Fibroblast of skin of right biceps (primary cell): ENCODE measurements around the gene SEC31A.
"Not testable (repeated sequence)": the region's sequence is repeated elsewhere in the genome, so short reads cannot be mapped to it uniquely, and the experiment has no call there.

ENCODE experiments used
- DNase-seq: peaks from one replicate; pipeline ENCODE4 v3.0.0-alpha.2; 2013

SEC31A gene

GRCh38 chr4:82825425-82825824 lies 65.5 kb downstream of the SEC31A start:
- DNase-seq, result no peak

DNA sequence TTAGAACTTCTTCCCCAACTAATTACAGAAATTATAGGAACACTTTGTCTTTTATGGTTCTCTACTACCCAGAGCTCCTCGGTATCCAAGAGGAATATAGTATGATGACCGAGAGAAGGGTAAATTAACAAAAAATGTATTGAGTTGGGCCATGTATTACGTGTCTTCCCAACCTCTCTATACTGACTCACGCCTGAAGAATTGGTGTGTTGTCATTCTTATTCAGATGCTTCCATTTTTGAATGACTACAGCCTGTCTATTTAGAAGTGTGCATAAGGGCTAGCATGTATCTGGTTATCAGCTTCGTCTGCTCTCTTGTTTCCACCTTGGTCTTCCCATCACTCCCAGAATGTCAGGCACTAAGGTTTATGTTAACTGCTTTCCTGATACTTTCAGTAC lies 67.9 kb downstream of the SEC31A start:
- DNase-seq, result peak; percentile 70

GRCh38 chr4:82820689-82821088 lies 70.3 kb downstream of the SEC31A start:
- no peak for DNase-seq

- no peak for DNase-seq
Measured at GRCh38 chr4:82818664-82819662, 72.0 kb downstream of the SEC31A start.

- not testable (repeated sequence) for DNase-seq
Measured at GRCh38 chr4:82816874-82817273, 74.1 kb downstream of the SEC31A start.

DNA sequence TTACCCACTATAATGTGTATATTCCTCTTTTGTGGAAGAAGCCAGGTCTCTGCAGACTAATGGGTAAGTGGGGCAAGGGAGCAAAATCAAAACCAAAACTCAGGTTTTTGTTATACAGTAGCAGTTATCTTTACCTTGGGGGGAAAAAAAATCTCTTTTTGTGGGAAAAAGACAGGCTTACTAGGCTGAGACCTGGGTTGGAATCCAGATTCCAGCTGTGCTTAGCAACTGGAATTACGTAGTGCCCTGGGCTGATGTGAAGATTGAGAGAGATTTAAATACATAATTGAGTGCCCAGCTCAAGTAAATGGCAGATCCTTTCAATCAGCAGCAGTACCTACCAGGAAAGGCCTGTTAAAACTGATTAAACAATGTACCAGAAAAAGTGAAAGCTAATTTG lies 76.9 kb downstream of the SEC31A start:
- no peak for DNase-seq

DNA sequence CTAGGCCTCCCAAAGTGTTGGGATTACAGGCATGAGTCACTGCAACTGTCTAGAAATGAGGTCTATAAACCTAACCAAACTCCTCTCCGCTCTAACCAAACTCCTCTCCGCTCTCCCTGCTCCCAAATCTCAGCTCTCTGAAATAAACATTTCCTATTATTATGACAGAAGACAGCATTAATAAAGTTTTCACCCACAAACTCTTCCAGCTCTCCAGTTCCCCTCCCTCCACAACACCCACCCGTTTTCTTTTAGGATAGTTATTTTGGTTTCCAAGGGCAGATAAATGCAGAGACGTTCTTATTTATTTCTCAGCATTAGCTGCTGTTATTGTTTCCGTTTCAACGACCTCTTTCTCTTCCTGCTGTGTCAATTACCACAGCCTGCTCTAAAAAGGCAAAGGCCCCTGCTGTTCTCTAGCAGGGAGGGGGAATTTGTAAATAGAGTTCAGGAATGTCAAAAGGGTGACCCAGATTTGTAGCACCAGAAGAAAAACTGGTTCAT lies 79.1 kb downstream of the SEC31A start:
- DNase-seq, result no peak

DNA sequence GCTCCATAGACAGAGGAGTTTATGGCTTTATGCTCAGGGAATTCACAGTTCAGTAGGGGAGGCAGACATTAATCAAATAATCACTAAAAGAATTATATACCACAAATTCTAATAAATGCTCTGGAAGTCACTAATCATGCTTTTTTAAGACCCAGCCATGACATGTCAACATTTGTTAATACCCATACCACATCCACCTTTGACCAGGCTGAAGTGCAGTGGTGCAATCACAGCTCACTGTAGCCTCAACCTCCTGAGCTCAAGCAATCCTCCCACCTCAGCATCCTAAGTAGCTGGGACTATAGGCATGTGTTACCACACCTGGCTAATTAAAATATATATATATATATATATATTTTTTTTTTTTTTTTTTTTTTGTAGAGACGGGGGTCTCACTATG lies 79.6 kb downstream of the SEC31A start:
- DNase-seq, result no peak

- no peak for DNase-seq
Measured at GRCh38 chr4:82810176-82810575, 80.8 kb downstream of the SEC31A start.

GRCh38 chr4:82809619-82810018 lies 81.3 kb downstream of the SEC31A start:
- no peak for DNase-seq

GRCh38 chr4:82803746-82804145 lies 87.2 kb downstream of the SEC31A start:
- no peak for DNase-seq

- no peak for DNase-seq
Measured at GRCh38 chr4:82802911-82803310, 88.0 kb downstream of the SEC31A start.

DNA sequence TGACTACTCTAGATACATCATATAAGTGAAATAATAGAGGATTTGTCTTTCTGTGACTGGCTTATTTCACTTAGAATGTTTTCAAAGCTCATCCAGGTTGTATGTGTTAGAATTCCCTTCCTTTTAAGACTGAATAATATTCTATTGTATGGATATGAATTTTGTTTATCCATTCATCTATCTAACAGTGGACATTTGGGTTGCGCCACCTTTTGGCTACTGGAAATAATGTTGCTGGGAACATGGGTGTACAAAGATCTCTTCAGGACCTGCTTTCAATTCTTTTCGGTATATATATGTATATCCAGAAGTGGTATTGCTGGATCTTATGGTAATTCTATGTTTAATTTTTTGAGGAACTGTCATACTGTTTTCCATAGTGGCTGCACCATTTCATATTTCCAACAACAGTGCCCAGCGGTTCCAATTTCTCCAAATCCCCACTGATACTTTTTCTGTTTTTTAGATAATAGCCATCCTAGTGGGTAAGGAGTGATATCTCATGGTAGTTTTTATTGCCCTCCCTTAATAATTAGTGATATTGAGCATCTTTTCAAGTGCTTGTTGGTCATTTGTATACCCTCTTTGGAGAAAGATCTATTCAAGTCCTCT lies 88.9 kb downstream of the SEC31A start:
- no peak for DNase-seq

DNA sequence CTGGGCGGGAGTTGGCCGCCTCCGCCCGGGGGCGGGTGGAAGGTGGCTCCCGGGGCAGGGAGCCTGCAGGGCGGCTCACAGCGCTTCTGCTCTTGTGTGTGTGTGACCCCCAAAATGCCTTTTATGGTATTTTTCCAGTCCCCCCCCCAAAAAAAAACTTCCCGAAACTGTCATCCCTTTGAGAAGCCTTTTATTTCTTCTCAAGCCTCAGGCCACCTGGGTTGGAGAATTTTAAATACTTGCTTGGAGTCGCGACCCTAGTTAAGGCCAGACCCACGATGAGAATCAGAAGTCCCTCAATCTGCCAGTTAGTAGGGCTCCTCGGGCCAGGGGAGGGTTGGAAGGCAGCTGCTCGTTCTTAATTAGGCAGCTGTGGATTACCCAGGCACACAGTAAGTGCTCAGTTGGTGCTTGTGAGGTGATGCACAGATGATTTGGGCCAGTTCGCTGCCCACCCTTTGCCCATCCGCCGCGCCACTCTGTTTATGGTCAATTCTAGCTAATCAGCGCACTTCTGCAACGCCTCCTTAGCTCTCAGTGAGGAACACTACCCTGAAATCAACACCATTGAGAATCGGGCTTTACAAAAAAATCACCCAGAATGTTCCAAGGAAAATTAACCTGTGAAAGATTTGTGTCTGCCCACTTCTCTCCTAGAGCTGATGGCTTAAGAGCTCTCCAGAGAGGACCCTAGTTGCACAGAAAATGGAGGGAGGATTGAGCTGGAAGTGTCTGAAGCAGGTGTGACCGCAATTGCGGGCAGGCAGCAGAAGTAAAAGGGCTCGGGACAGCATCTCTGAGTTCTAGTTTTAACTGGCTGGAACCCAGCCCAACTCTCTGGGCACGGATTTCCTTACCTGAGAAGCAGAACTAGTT lies 91.7 kb downstream of the SEC31A start:
- DNase-seq, result no peak

DNA sequence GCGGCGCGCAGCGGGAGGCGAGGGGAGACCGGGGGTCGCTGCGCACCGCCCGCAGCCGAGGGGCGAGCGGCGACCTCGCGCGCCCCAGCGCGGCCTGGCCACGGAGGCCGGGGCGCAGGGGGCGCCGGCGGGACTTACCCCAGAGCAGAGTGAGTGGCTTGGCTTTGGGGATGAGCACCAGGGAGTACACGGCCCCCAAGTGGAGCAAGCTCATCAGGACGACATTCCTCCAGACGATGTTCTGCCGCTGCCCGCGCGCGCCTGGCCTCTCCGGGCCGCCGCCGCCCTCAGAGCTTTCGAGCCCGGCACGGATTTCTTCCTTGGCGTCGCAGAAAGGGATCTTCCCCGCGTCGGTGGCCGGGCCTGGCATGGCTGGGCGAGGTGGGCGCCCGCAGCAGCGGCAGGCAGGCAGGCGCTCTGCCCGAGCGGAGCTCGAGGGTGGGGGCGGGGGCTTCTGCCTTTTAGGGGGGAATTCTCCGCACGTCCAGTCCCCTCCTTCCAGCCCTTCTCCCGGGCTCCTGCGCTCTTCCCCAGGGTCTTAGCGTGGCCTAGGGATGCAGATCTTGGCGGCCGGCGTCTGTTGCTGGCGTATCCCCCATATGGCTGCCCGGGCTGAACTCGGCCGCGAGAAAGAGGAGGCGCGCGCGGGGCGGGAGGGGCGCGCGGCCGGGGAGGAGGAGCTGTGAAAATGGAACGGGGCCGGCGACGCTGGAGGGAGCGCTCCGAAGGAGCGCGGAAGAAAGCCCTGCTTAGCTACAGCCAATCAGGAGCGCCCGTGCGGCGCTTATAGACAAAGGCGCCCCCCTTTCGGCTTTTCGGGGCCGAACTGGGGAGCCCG lies 92.6 kb downstream of the SEC31A start, which contains the start of gene SCD5:
TSS of gene SCD5 (minus strand) at position 629 of the 838 bp plus-strand sequence. CDS start at position 370, 259 bp downstream.
- peak; percentile 87 for DNase-seq

DNA sequence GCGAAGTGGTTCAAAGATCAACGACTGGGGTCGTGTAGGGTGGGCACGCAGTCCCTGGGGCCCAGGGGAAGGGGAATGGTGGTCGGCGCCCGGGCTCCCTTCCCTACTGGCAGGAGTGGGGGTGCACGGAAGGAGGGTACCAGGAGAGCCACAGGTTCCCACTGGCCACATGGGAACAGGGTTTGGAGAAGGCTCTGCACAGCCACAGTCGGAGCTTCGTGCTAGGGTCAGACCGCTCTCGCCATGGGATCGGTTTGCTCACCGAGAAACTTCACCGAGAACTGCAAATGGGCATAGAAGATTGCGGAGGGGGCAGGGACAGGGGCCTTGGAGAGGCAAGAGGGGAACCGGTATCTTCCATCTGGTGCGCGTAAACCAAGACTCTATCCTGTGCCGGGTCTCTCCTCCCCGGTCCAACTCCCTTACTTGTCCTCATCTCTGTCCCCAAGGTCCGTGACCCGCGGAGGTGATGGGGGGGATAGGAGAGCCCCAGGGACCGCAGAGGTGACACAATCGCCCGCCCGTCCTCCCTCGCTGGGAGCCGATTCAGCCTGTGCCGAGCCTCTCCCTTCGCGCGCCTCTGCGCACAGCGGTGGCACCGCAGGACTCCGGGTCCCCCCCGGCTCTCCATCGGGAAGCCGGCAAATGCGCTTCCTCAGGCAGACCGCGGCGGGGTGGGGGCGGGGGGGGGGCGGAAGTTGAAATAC lies 93.4 kb downstream of the SEC31A start:
- peak; percentile 46 for DNase-seq

GRCh38 chr4:82797040-82797404 lies 93.9 kb downstream of the SEC31A start:
- no peak for DNase-seq

- no peak for DNase-seq
Measured at GRCh38 chr4:82792912-82793649, 97.9 kb downstream of the SEC31A start.

GRCh38 chr4:82791179-82791578 lies 99.8 kb downstream of the SEC31A start:
- DNase-seq, result no peak

DNA sequence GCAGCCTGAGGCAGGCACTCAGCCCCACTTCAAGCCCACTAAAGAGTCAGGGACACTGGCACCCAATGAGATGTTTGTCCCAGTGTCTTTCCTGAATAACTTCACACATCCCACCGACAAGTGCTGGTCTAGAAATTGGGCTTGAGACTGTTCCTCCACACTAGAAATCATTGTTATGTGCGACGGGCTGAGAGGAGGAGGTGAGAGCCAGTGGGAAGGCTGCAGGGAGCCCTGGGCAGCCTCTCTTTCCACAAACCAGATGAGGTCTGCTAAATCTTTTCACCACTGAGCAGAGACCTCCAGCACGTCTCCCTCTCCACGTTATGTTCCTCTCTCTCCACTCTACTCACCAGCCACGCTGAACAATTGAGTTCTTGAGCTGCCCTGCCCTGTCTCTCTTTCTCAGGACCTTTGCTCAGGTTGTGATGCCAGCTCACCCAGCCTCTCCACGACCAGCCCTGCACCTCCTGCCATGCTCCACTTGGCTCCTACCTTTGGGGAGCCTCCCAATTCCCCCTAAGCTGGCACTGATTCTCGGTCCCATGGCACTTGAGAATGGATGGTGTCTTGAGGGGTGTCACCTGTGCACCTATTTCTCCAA lies 100.8 kb downstream of the SEC31A start:
- DNase-seq, result no peak
